ENCODE data around the gene DENND1A.
"Not testable (repeated sequence)": the region's sequence is repeated elsewhere in the genome, so short reads cannot be mapped to it uniquely, and the experiment has no call there.

DENND1A gene

DNA sequence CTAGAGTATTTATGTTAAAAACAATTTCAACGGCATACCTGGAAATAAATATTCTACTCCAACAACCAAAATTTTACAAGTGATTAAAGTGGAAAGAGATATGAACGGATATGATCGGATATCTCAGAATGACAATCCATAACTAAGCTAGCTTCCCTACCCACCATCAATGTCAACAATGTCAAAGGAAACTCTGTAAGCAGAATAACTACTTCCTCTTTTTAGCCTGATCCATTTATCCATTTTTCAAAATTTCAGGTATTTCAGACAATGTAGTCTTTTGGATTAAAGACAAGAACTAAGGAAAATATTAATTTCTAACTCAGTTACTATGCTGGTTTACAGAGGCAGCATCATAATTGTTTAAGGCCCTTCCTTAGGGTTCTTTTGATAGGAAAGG lies 188.7 kb downstream of the DENND1A start:
- Histone ChIP-seq H3K9ac (no peak overlapping the region), H2AFZ (no peak overlapping the region), H3K79me2 (no peaks in the 10 kb centered on the region), H3K4me2 (ENCODE audit: low read length) (no peak overlapping the region), H3K27me3 (ENCODE audit: control insufficient read depth, insufficient read depth, low read length) (no peaks in the 10 kb centered on the region), H3K9me3 (ENCODE audit: control insufficient read depth, low read length) (no peaks in the 10 kb centered on the region), H3K4me3 (ENCODE audit: low read depth, low read length) (no peak overlapping the region), H3K36me3 (ENCODE audit: control insufficient read depth, insufficient read depth, low read length) (no peaks in the 10 kb centered on the region), H3K4me1 (no peaks in the 10 kb centered on the region), H3K27ac (no peak overlapping the region)
- TF ChIP-seq, protein P1, sequence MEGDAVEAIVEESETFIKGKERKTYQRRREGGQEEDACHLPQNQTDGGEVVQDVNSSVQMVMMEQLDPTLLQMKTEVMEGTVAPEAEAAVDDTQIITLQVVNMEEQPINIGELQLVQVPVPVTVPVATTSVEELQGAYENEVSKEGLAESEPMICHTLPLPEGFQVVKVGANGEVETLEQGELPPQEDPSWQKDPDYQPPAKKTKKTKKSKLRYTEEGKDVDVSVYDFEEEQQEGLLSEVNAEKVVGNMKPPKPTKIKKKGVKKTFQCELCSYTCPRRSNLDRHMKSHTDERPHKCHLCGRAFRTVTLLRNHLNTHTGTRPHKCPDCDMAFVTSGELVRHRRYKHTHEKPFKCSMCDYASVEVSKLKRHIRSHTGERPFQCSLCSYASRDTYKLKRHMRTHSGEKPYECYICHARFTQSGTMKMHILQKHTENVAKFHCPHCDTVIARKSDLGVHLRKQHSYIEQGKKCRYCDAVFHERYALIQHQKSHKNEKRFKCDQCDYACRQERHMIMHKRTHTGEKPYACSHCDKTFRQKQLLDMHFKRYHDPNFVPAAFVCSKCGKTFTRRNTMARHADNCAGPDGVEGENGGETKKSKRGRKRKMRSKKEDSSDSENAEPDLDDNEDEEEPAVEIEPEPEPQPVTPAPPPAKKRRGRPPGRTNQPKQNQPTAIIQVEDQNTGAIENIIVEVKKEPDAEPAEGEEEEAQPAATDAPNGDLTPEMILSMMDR (IDR thresholded peaks at IDR 0.05): no peak

DNA sequence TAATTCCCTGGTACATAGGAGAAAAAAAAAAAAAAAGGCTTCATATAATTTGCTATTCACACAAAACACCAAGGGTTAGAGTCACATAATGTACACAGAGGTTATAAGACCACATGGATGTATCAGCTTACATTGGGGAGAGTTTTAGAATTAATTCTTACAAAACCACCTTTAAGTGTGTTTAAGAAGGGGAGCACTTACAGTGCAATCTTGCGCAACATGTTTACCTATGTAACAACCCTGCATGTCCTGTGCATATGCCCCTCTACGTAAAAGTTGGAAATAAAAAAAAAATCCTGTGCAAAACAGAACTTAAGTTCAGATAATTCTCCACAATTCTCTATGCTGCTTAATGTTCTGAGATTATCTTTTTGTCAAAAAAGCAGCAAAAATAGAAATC lies 190.0 kb downstream of the DENND1A start:
- Histone ChIP-seq H3K27ac (no peak overlapping the region), H3K4me2 (ENCODE audit: low read length) (no peak overlapping the region), H2AFZ (no peak overlapping the region)

DNA sequence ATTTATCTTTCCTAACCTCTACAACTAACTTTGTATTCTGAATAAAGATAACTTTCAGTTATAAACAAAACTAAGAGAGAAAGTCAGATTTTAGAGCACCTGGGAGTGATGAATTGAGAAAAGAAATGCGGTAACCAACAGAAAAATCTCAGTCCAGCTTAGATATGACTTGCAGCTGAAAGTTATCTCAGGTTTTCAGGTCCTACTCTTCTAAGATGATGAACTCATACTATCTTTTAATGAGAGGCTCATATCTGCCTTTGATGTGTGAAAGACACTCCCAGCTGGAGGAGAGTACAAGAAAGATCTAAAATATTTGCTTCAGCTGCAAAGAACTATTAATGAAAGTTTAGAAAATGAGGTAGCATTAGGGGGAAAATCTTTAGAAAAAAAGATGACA lies 190.5 kb downstream of the DENND1A start:
- H3K4me3 ChIP-seq (ENCODE audit: low read depth, low read length): no peak overlapping the region
- H3K4me1 ChIP-seq: no peaks in the 10 kb centered on the region
- no peak overlapping the region for H2AFZ ChIP-seq
- no peaks in the 10 kb centered on the region for H3K9me3 ChIP-seq (ENCODE audit: control insufficient read depth, low read length)
- TF ChIP-seq, protein P1 (IDR thresholded peaks at IDR 0.05): no peak
- H3K4me2 ChIP-seq (ENCODE audit: low read length): no peak overlapping the region
- no peak overlapping the region for H3K9ac ChIP-seq
- H3K27me3 ChIP-seq (ENCODE audit: control insufficient read depth, insufficient read depth, low read length): no peaks in the 10 kb centered on the region
- no peaks in the 10 kb centered on the region for H3K36me3 ChIP-seq (ENCODE audit: control insufficient read depth, insufficient read depth, low read length)
- H3K79me2 ChIP-seq: no peaks in the 10 kb centered on the region
- H3K27ac ChIP-seq: no peak overlapping the region

More for the DNA sequence above, 190.0 kb downstream of the DENND1A start:
- Histone ChIP-seq H3K9me3 (ENCODE audit: control insufficient read depth, low read length) (no peaks in the 10 kb centered on the region), H3K9ac (no peak overlapping the region), H3K27me3 (ENCODE audit: control insufficient read depth, insufficient read depth, low read length) (no peaks in the 10 kb centered on the region), H3K4me1 (no peaks in the 10 kb centered on the region), H3K79me2 (no peaks in the 10 kb centered on the region), H3K36me3 (ENCODE audit: control insufficient read depth, insufficient read depth, low read length) (no peaks in the 10 kb centered on the region), H3K4me3 (ENCODE audit: low read depth, low read length) (no peak overlapping the region)
- TF ChIP-seq, protein P1 (IDR thresholded peaks at IDR 0.05): no peak

DNA sequence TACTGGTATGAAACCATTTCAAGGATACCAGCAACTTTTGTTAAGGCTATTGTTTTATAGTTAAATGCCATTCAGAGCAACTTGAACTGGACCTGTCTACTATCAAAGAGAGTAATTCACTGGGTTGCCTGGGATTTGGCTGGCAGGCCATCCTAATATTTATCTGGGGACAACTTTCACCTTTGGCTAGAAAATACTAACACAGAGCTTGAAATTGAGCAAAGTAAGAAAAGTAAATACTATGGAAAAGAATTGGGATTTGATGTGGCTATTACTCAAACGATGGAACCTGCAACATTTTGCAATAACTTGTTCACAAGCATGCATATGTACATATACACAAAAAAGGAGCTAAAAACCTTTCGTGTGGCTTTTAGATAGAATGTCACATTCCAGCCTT lies 191.3 kb downstream of the DENND1A start:
- Histone ChIP-seq H2AFZ (no peak overlapping the region), H3K4me1 (no peaks in the 10 kb centered on the region), H3K79me2 (no peaks in the 10 kb centered on the region), H3K9ac (no peak overlapping the region), H3K4me3 (ENCODE audit: low read depth, low read length) (no peak overlapping the region), H3K27me3 (ENCODE audit: control insufficient read depth, insufficient read depth, low read length) (no peaks in the 10 kb centered on the region), H3K4me2 (ENCODE audit: low read length) (no peak overlapping the region), H3K9me3 (ENCODE audit: control insufficient read depth, low read length) (no peaks in the 10 kb centered on the region), H3K36me3 (ENCODE audit: control insufficient read depth, insufficient read depth, low read length) (no peaks in the 10 kb centered on the region), H3K27ac (no peak overlapping the region)
- TF ChIP-seq, protein P1 (IDR thresholded peaks at IDR 0.05): no peak

DNA sequence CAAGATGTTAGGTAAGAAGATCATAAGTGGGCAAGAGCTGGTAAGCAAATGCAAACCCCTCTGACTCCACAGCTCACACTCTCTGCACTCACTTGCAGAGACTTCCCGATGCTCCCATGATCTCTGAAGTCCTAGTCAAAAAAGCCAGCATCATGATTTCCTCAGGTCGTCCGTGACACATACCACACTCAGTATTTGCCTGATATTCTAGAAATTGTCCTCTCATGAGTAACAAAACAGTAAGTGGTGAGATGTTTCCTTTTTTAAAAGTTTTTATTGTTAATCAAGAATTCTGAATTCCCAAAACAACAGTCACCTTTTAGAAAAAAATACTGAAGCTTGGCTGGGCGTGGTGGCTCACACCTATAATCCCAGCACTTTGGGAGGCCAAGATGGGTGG lies 194.6 kb downstream of the DENND1A start:
- TF ChIP-seq, protein P1 (IDR thresholded peaks at IDR 0.05): no peak
- no peak overlapping the region for H3K4me3 ChIP-seq (ENCODE audit: low read depth, low read length)
- H3K9ac ChIP-seq: no peak overlapping the region
- H3K36me3 ChIP-seq (ENCODE audit: control insufficient read depth, insufficient read depth, low read length): no peaks in the 10 kb centered on the region
- H2AFZ ChIP-seq: no peak overlapping the region
- no peak overlapping the region for H3K4me2 ChIP-seq (ENCODE audit: low read length)
- H3K4me1 ChIP-seq: no peaks in the 10 kb centered on the region
- H3K27ac ChIP-seq: no peak overlapping the region
- no peaks in the 10 kb centered on the region for H3K79me2 ChIP-seq
- H3K27me3 ChIP-seq (ENCODE audit: control insufficient read depth, insufficient read depth, low read length): no peaks in the 10 kb centered on the region
- H3K9me3 ChIP-seq (ENCODE audit: control insufficient read depth, low read length): no peaks in the 10 kb centered on the region

DNA sequence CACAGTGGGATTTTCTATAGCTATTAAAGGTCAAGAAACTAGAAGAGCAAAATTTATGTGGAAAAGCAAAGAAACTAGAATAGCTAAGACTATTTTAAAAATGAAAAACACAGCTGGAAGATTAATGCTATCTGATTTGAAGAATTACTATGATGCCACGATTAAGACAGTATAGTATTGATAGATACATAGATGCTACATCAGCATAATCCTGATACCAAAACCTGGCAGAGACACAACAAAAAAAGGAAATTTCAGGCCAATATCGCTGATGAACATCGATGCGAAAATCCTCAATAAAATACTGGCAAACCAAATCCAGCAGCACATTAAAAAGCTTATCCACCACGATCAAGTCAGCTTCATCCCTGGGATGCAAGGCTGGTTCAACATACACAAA lies 201.4 kb downstream of the DENND1A start:
- not testable (repeated sequence) for H3K4me1 ChIP-seq; H3K36me3 ChIP-seq (ENCODE audit: control insufficient read depth, insufficient read depth, low read length); H3K79me2 ChIP-seq; H3K9ac ChIP-seq; H3K9me3 ChIP-seq (ENCODE audit: control insufficient read depth, low read length); H3K4me2 ChIP-seq (ENCODE audit: low read length); H2AFZ ChIP-seq; H3K27ac ChIP-seq; H3K4me3 ChIP-seq (ENCODE audit: low read depth, low read length); H3K27me3 ChIP-seq (ENCODE audit: control insufficient read depth, insufficient read depth, low read length)
